Neural cell (in vitro differentiated cells): Measurements from ENCODE around the gene FCRLB.

Experiments
- CTCF ChIP-seq: fragments of 450-650 bp; IDR thresholded peaks from 2 replicates; pipeline ENCODE4 v1.5.1; 2014; ENCODE audit warnings: antibody characterized with exemption, mild to moderate bottlenecking, moderate library complexity; ENCODE audit not compliant: poor library complexity, severe bottlenecking
- EP300 ChIP-seq: fragments of 450-650 bp; conservative IDR thresholded peaks from 2 replicates; pipeline ENCODE4 v1.6.1; 2014; ENCODE audit warnings: antibody characterized with exemption, mild to moderate bottlenecking, moderate library complexity; ENCODE audit not compliant: poor library complexity, severe bottlenecking
- EZH2 ChIP-seq: fragments of 200-600, 300-800 bp; shearing (Covaris generic), sonication (generic); IDR thresholded peaks from 2 replicates; pipeline ENCODE4 v1.6.1; 2014; ENCODE audit warnings: antibody characterized with exemption, low read length, borderline replicate concordance, mild to moderate bottlenecking; ENCODE audit not compliant: insufficient read depth, poor library complexity, severe bottlenecking
- MXI1 ChIP-seq: fragments of 450-650 bp; conservative IDR thresholded peaks from 2 replicates; pipeline ENCODE4 v1.6.1; 2014; ENCODE audit warnings: antibody characterized with exemption, mild to moderate bottlenecking; ENCODE audit not compliant: poor library complexity, severe bottlenecking
- POLR2AphosphoS5 ChIP-seq: IDR thresholded peaks from 2 replicates; pipeline ENCODE4 v1.6.1; 2012
- RAD21 ChIP-seq: fragments of 450-650 bp; conservative IDR thresholded peaks from 2 replicates; pipeline ENCODE4 v1.6.1; 2014; ENCODE audit warnings: antibody characterized with exemption, mild to moderate bottlenecking, moderate library complexity
- REST ChIP-seq: IDR thresholded peaks from 2 replicates; pipeline ENCODE4 v1.6.1; 2012; ENCODE audit warnings: borderline replicate concordance
- SMC3 ChIP-seq: fragments of 450-650 bp; conservative IDR thresholded peaks from 2 replicates; pipeline ENCODE4 v1.6.1; 2014; ENCODE audit warnings: antibody characterized with exemption, mild to moderate bottlenecking, moderate library complexity; ENCODE audit not compliant: poor library complexity
- TAF1 ChIP-seq: IDR thresholded peaks from 2 replicates; pipeline ENCODE4 v1.6.1; 2012; ENCODE audit warnings: low read depth

DNA sequence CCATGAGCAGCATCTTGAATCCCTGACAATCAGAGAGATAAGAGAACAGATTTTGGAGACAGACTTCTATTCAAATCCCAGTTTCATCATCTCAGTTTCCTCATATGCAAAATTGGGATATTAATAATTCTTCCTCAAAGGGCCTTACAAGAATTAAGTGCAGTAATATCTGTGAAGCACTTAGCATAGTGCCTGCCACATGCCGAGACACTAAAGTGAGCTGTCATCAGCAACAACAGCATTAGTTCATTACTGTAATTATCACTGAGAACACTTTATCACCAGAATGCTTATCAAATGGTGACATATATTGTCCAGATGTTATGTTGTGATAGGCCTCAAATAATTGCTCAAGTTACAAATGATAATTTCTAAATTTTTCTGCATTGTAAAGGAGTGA lies 922 bp upstream of the FCRLB start:
- no peak for TF ChIP-seq CTCF
- TF ChIP-seq EZH2: no peak
- no peak for TF ChIP-seq TAF1
- no peak for TF ChIP-seq EP300
- TF ChIP-seq POLR2AphosphoS5: no peak
- no peak for TF ChIP-seq REST
- no peak for TF ChIP-seq SMC3
- no peak for TF ChIP-seq MXI1
- TF ChIP-seq RAD21: no peak
